NCI-H1105 (cell line): ENCODE data around the gene SPATA9.
"Not testable (repeated sequence)": the region's sequence is repeated elsewhere in the genome, so short reads cannot be mapped to it uniquely, and the experiment has no call there.

Experiments used
- DNase-seq: peaks from one replicate; lab custom pipeline; 2025; lab: John Stamatoyannopoulos, UW

The SPATA9 gene

DNA sequence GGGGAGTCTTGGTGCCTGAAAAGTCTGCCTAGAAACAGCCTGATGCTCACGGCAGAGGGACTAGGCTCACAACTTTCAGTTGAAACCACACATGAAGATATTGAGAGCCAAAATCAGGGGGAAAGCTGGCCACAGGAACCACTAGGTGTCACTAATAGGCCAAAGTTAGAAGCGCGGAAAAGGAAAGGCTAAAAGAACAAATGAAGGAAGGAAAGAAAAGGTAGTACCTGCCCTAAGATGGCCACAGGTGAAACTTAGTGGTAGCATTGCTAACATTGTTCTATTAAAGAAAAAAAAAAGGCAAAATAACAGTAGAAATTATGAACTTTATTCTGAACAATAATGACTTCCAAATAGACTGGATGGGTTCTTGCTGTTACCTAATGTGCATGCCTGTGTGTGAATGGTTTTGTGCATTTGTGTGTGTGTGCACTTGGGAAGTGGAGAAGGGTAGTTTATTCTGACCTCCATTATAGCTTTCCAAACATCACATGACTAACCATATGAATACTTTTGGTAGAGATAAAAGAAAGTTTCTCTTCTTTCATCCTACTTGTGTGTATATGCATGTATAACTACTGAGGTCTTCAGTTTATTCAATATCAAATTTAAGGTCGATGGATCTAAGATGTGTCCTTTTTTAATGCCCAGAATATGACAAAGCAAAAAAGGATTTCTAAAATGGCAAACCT, 38.3 kb downstream of the SPATA9 start:
- peak; percentile 12 for DNase-seq

DNA sequence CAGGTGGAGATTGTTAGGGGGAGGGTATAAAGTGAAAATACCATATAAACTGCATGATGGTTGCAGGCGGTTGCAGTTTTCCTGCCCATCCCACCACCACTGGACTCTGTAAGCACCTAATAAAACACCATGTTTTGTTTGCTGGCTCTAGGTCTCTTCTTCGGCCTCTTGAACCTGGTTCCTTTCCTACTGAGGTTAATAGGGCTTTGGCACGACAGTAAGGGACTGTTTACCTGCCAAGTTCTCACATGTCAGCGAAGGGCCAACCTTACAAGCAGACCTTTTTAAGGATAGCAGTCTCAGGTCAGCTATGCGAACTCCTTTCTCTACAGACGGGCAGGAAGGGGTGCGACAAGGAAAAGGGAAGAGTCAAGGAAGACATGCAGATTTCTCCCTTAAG, 39.6 kb downstream of the SPATA9 start:
- no peak for DNase-seq

- no peak for DNase-seq
Measured at GRCh38 chr5:95641741-95642220, 41.0 kb downstream of the SPATA9 start.

DNA sequence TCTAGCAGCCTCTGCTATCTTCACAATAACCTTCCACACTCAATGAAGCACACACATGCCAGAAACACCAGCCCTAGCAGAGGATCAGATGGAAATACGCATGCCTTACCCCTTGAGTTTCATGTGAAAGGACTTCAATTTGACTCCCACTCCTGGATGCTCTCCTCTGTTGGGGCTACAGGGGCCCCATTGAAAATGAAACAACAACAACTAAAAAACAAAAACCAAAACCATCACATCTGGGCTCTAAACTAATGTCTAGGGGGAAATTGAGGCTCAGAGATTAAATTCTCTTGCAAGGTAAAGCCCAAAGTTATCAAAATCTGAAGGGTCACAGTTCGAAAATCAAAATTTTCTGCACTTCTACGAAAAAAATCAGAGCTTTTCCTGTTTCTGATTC, 44.2 kb downstream of the SPATA9 start:
- no peak for DNase-seq

DNA sequence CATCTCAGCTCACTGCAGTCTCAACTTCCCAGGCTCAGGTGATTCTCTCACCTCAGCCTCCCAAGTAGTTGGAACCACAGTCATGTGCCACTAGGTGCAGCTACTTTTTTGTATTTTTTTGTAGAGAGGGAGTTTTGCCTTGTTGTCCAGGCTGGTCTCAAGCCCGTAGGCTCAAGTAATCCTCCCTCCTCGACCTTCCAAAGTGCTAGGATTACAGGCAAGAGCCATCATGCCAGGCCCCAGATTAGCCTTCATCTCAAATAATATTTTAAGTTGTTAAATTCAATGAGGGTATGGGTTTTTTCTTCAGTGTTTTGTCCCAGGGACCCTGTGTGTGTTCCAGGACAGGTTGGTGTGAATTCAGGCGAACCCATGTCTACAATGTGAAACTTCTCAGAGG, 48.7 kb downstream of the SPATA9 start:
- DNase-seq: no peak

GRCh38 chr5:95633671-95634070, 49.1 kb downstream of the SPATA9 start:
- DNase-seq: no peak

- DNase-seq: not testable (repeated sequence)
Measured at GRCh38 chr5:95632942-95633341, 49.8 kb downstream of the SPATA9 start.

DNA sequence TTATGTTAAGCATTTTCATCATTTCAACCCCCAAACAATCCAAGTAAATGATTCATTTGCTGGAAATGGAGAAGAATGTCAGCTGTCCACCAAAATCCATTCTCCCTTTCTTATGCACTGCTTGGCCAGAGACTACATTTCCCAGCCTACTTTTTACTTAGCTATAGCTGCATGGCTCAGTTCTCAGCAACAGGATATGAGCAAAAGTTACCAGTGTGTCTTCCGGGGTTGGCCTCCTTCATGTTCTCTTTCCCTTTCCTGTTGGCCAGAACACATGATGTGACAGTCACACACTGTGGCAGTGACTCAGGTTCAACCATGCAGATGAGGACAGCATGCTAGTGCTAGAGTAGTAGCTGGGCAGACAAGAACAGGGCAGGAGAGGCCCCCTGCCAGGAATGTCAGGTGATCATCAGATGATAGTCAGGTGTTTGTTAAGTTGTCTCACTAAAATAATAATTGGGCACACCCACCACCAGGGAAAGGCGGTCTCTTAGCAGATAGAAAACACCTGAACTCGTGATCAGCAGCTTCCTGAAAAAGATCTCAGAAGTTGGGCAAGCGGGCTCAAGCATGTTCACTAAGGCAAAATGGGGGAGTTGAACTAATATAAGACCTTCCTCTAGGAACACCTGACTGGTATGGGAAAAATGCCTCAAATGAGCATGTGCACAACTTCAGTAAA, 50.7 kb downstream of the SPATA9 start:
- DNase-seq: no peak

- DNase-seq: no peak
Measured at GRCh38 chr5:95631255-95631958, 51.4 kb downstream of the SPATA9 start.

DNA sequence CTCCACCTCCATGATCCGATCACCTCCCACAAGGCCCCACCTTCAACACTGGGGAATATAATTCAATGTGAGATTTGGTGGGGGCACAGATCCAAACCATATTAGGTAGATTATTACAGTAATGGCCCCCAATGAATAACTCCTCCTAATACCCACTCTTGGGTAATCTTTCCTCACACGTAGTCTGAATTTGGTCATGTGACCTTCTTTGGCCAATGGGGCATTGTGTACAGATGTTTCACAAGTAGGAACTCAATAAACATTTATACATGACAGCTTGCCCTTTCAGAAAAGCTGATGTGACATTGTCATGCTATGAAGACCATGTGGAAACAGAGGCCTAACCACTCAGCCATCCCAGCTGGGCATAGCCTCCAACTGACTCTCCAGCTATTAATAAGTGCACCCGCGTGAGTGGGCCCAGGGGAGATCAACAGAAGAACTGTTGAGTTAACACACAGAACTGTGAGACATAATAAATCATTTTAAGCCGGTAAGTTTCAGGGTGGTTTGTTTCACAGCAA, 52.3 kb downstream of the SPATA9 start:
- DNase-seq: no peak

DNA sequence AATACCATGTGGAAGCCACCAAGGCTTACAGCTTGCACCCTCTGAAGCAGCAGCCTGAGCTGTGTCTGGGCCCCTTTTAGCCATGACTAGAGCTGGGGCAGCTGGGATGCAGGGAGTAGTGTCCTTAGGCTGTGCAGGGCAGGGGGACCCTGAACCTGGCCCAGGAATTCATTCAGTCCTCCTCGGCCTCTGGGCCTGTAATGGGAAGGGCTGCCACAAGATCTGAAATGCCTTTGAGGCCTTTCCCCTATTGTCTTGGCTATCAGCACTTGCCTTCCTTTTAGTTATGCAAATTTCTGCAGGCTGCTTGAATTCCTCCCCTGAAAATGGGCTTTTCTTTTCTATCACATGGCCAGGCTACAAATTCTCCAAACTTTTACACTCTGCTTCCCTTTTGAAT, 53.9 kb downstream of the SPATA9 start:
- DNase-seq: no peak

DNA sequence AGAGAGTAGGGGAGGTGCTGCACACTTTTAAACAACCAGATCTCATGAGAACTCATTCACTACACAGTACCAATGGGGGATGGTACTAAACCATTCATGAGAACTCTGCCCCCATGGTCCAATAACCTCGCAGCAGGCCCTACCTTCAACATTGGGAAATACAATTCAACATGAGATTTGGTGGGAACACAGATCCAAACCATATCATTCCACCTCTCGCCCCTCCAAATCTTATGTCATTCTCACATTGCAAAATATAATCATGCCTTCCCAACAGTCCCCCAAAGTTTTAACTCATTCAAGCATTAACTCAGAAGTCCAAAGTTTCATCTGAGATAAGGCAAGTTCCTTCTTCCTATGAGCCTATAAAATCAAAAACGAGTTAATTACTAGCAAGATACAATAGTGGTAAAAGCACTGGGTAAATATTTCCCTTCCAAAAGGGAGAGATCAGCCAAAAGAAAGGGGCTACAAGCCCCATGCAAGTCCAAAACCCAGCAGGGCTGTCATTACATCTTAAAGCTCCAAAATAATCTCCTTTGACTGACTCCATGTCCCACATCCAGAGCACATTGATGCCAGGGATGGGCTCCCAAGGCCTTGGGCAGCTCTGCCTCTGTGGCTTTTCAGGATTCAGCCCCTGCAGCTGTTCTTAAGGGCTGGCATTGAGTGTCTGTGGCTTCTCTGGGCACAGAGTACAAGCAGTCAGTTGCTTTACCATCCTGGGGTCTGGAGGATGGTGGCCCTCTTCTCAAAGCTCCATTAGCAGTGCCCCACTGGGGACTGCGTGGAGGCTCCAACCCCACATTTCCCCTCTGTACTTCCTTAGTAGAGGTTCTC, 54.6 kb downstream of the SPATA9 start:
- no peak for DNase-seq

DNA sequence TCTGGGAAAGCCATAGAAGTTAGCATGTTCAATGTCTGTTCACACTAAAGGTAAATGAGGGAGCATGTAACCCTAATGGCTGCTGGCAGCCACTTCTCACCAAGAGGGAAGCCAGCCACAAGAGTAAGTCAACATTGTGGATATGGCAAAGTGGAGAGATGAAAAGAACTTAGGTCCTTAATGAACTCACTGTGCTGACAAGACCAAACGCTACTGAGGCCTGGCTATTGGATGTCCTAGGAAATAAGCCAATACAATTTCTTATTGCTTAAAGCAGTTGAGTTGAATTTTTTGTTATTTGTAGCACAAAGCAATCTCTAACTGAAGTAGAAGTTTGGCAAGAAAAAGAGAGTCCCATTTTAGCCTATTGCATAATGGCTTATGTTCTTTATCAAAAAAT, 56.1 kb downstream of the SPATA9 start:
- DNase-seq: no peak

GRCh38 chr5:95624368-95624767, 58.4 kb downstream of the SPATA9 start:
- DNase-seq: no peak

GRCh38 chr5:95623706-95624105, 59.1 kb downstream of the SPATA9 start:
- DNase-seq: no peak

- DNase-seq: no peak
Measured at GRCh38 chr5:95621839-95622629, 60.8 kb downstream of the SPATA9 start.

GRCh38 chr5:95620870-95621838, 61.6 kb downstream of the SPATA9 start:
- DNase-seq: peak; percentile 15

- peak; percentile 19 for DNase-seq
Measured at GRCh38 chr5:95620030-95620869, 62.5 kb downstream of the SPATA9 start, which contains the start of gene GPR150. Gene GPR150, plus strand, starts transcription at chr5:95620087. Its CDS starts 189 bp downstream, at chr5:95620276.

DNA sequence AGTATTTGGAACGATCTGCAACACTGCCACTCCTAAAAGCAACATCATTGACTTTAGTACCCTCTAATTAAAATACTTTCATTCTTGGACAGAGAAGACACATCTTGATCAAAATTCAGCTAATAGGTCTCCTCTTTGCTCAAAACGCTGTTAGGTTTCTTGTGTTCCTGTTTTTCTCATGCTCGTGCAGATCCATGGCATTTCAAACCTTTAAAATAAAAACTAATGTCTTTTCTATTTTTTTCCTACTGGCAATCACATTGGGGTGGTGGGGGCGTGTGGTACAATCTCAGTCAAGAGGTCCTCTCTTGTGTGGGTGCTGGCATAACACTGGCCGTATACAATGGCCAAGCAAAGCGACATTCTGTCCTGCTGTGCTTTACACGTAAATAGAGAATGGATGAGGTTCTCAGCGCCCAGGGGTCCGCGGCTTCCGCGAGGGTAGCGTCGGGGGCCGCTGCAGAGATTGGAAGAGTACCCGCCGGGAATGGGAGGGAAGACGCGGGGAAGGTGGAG, 63.2 kb downstream of the SPATA9 start:
- DNase-seq: no peak
